ENCODE results near the gene ZNF44. TPM values are rescaled to one million over a fixed set of nuclear protein-coding genes. Genes with fewer than 3 reads are reported as not detected.
"Not testable (repeated sequence)": the region's sequence is repeated elsewhere in the genome, so short reads cannot be mapped to it uniquely, and the experiment has no call there.

The ZNF44 gene
- total and polyA plus RNA-seq, 2 experiments from 2014 or later, result 4.1 to 4.3 TPM

DNA sequence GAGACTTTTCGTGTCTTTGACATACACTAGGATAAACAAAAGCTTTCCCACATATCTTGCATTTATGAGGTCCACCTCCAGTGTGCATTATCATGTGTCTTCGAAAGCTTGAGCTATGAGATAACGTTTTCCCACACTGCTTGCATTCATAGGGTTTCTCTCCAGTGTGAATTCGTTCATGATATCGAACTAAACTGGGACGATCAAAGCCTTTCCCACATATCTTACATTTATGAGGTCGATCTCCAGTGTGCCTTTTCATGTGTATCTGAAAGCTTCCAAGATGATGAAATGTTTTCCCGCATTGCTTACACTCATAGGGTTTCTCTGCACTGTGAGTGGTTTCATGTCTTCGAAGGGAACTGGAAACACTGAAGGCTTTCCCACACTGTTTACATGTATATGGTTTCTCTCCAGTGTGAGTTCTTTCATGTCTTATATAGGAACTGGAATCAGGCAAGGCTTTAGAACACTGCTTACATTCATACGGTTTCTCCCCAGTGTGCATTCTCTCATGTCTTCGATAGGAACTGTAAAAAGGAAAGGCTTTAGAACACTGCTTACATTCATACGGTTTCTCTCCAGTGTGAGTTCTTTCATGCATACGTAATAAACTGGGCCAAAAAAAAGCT is 24.2 kb upstream of the ZNF44 start:
- H3K4me2 ChIP-seq, result no peak overlapping the region
- no peaks in the 10 kb centered on the region for H4K20me1 ChIP-seq (replicated peaks; ENCODE audit: insufficient read depth)
- no peaks in the 10 kb centered on the region for H3K27me3 ChIP-seq (ENCODE audit: insufficient read depth)
- DNase-seq (ENCODE audit: low spot score) (no peak), ATAC-seq (no peak)
- no peaks in the 10 kb centered on the region for H3F3A ChIP-seq (replicated peaks; ENCODE audit: low read depth)
- H2AFZ ChIP-seq, result no peak overlapping the region
- Mint-ChIP-seq H3K27ac (no peak overlapping the region), H3K4me3 (no peak overlapping the region), H3K9me3 (peaks cover 86% of the 10 kb centered on the region), H3K36me3 (ENCODE audit: low read depth) (peaks cover 36% of the 10 kb centered on the region), H3K27me3 (ENCODE audit: insufficient read depth, low read depth, poor library complexity) (no peaks in the 10 kb centered on the region), H3K4me1 (no peaks in the 10 kb centered on the region)
- H3K27ac ChIP-seq (ENCODE audit: low read depth), result no peak overlapping the region
- H3K9me2 ChIP-seq (ENCODE audit: insufficient read depth), result no peaks in the 10 kb centered on the region; the same call in 1 of the 2 replicates
- H3K4me1 ChIP-seq (ENCODE audit: insufficient read depth), result no peaks in the 10 kb centered on the region
- no peak for TF ChIP-seq CREB1 (CRISPR knock-in tag; IDR thresholded peaks at IDR 0.05; ENCODE audit: low read depth)
- TF ChIP-seq EZH2phosphoT487 (IDR thresholded peaks at IDR 0.05; ENCODE audit: unreplicated experiment), result no peak
- TF ChIP-seq ZNF114 (CRISPR knock-in tag; IDR thresholded peaks at IDR 0.05), result no peak
- TF ChIP-seq POLR2AphosphoS5 (IDR thresholded peaks at IDR 0.05; ENCODE audit: low read depth), result no peak
- TF ChIP-seq NANOG (IDR thresholded peaks at IDR 0.05; ENCODE audit: borderline replicate concordance), result no peak
- TF ChIP-seq STAT1 (IDR thresholded peaks at IDR 0.05; ENCODE audit: unreplicated experiment), result no peak
- no peak for TF ChIP-seq ZNF331 (CRISPR knock-in tag; IDR thresholded peaks at IDR 0.05; ENCODE audit: low read depth)
- no peak for TF ChIP-seq EZH2 (IDR thresholded peaks at IDR 0.05; ENCODE audit: low read depth, unreplicated experiment)
- H3K79me2 ChIP-seq (replicated peaks; ENCODE audit: insufficient read depth), result no peaks in the 10 kb centered on the region
- no peak overlapping the region for H3K4me3 ChIP-seq
- peaks cover 23% of the 10 kb centered on the region for H3K36me3 ChIP-seq (ENCODE audit: insufficient read depth)

GRCh38 chr19:12314553-12314952 is 19.9 kb upstream of the ZNF44 start:
- TF ChIP-seq CREB1 (CRISPR knock-in tag; IDR thresholded peaks at IDR 0.05; ENCODE audit: low read depth) (no peak), JUNB (IDR thresholded peaks at IDR 0.05; ENCODE audit: unreplicated experiment) (no peak), POLR2AphosphoS5 (IDR thresholded peaks at IDR 0.05; ENCODE audit: low read depth) (no peak), ETS1 (IDR thresholded peaks at IDR 0.05) (no peak)
- H4K20me1 ChIP-seq (replicated peaks; ENCODE audit: insufficient read depth), result no peaks in the 10 kb centered on the region
- Mint-ChIP-seq H3K4me1 (no peaks in the 10 kb centered on the region), H3K4me3 (no peak overlapping the region), H3K27ac (no peak overlapping the region), H3K9me3 (peaks cover 98% of the 10 kb centered on the region), H3K36me3 (ENCODE audit: low read depth) (peaks cover 35% of the 10 kb centered on the region), H3K27me3 (ENCODE audit: insufficient read depth, low read depth, poor library complexity) (no peaks in the 10 kb centered on the region)
- H3K4me3 ChIP-seq, result no peak overlapping the region
- no peak overlapping the region for H2AFZ ChIP-seq
- H3K27ac ChIP-seq (ENCODE audit: low read depth), result no peak overlapping the region
- ATAC-seq (no peak), DNase-seq (ENCODE audit: low spot score) (no peak)
- no peaks in the 10 kb centered on the region for H3K4me1 ChIP-seq (ENCODE audit: insufficient read depth)
- no peaks in the 10 kb centered on the region for H3K27me3 ChIP-seq (ENCODE audit: insufficient read depth)
- no peak overlapping the region for H3K4me2 ChIP-seq
- no peaks in the 10 kb centered on the region for H3F3A ChIP-seq (replicated peaks; ENCODE audit: low read depth)
- no peaks in the 10 kb centered on the region for H3K9me2 ChIP-seq (ENCODE audit: insufficient read depth)
- no peaks in the 10 kb centered on the region for H3K79me2 ChIP-seq (replicated peaks; ENCODE audit: insufficient read depth)
- peaks cover 7% of the 10 kb centered on the region for H3K36me3 ChIP-seq (ENCODE audit: insufficient read depth)

GRCh38 chr19:12308891-12309290 is 14.2 kb upstream of the ZNF44 start:
- not testable (repeated sequence) for H2AFZ ChIP-seq; H3K27ac Mint-ChIP-seq; H3K4me3 Mint-ChIP-seq; DNase-seq (ENCODE audit: low spot score); H3K79me2 ChIP-seq (replicated peaks; ENCODE audit: insufficient read depth); H3F3A ChIP-seq (replicated peaks; ENCODE audit: low read depth); H4K20me1 ChIP-seq (replicated peaks; ENCODE audit: insufficient read depth); H3K4me3 ChIP-seq; H3K4me2 ChIP-seq; H3K27ac ChIP-seq (ENCODE audit: low read depth); H3K27me3 Mint-ChIP-seq (ENCODE audit: insufficient read depth, low read depth, poor library complexity); H3K9me2 ChIP-seq (ENCODE audit: insufficient read depth); H3K4me1 ChIP-seq (ENCODE audit: insufficient read depth); H3K4me1 Mint-ChIP-seq; ATAC-seq; H3K27me3 ChIP-seq (ENCODE audit: insufficient read depth); H3K36me3 ChIP-seq (ENCODE audit: insufficient read depth)
- H3K36me3 Mint-ChIP-seq (ENCODE audit: low read depth), result peaks cover 27% of the 10 kb centered on the region
- peaks cover 95% of the 10 kb centered on the region for H3K9me3 Mint-ChIP-seq

Measured in GM23338 (cell line).